HEK293T (cell line): ENCODE measurements around the gene LRP1B.

Experiments used
- FOXA1 ChIP-seq: fragments of 450-650 bp; IDR thresholded peaks from 2 replicates; pipeline ENCODE4 v1.6.1; 2016; ENCODE audit warnings: mild to moderate bottlenecking
- HDGF ChIP-seq: fragments of 450-650 bp; IDR thresholded peaks from 2 replicates; pipeline ENCODE4 v1.6.1; 2017; ENCODE audit warnings: antibody characterized with exemption, borderline replicate concordance
- SP1 ChIP-seq: fragments of 450-650 bp; IDR thresholded peaks from 2 replicates; pipeline ENCODE4 v1.6.1; 2017
- TARDBP ChIP-seq: fragments of 450-650 bp; IDR thresholded peaks from 2 replicates; pipeline ENCODE4 v1.6.1; 2016
- TF ChIP-seq, protein P1 (sequence below): fragments of 450-650 bp; IDR thresholded peaks from 2 replicates; pipeline ENCODE4 v1.6.1; 2016

DNA sequence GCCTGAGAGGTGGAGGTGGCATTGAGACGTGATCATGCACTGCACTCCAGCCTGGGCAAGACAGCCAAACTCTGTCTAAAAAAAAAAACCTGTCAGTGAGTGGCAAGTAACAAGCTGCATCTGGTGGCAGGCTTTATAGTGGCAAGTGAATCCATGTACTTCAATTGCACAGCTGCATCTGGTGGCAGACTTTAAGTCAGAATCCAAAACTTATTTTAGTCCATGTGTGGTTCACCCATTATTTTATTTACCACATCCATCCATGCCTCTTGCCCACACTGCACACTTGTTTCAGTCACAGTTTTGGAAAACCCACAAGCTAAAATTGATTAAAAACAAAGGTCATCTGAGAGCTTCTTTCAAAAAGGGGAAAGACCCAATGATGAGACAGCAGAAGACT is 1714.2 kb downstream of the LRP1B start:
- TF ChIP-seq TARDBP (no peak), SP1 (no peak), FOXA1 (no peak), HDGF (no peak)
- TF ChIP-seq, protein P1, sequence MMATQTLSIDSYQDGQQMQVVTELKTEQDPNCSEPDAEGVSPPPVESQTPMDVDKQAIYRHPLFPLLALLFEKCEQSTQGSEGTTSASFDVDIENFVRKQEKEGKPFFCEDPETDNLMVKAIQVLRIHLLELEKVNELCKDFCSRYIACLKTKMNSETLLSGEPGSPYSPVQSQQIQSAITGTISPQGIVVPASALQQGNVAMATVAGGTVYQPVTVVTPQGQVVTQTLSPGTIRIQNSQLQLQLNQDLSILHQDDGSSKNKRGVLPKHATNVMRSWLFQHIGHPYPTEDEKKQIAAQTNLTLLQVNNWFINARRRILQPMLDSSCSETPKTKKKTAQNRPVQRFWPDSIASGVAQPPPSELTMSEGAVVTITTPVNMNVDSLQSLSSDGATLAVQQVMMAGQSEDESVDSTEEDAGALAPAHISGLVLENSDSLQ = no peak
